ENCODE data around the gene ZC3H18. TPM values are rescaled to one million over a fixed set of nuclear protein-coding genes. Genes with fewer than 3 reads are reported as not detected.

The ZC3H18 gene
- total RNA-seq, 6 experiments from 2014 or later = 8.7 to 22.8 (median 16.4) TPM

DNA sequence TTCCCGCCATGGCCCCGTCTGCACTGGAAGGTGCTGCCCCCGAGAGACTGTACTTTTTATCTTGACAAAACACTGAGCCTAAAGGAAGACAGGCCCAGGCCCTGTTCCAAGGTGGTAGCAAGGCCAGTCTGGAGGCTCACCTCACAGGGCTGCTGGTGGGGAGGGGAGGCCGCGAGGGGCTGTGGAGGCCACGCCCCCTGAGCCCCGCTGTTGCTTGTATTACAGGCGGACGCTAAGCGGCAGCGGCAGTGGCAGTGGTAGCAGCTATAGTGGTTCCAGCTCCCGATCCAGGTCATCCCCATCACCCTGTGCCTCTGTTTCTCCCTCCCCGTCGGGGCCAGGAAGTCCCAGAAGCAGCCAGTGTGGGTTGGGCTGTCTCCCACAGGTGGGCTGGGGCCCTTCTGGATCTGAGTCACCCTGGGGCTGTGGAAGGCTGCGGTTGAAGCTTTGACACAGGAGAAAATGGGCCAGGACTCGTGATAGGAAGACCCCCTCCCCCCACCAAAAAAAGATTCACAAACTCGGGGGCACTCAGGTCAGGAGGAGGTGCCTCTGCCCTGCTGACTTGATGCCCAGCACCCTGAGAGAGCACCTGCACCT is 54.9 kb downstream of the ZC3H18 start:
- Histone ChIP-seq H3K4me3 (no peak overlapping the region), H3K27ac (no peak overlapping the region), H3K4me1 (peaks cover 0 to 4% (median 0%) of the 10 kb centered on the region in 4 donors), H3K36me3 (peaks cover 0 to 49% (median 12%) of the 10 kb centered on the region in 4 donors), H3K27me3 (no peaks in the 10 kb centered on the region), H3K9me3 (no peaks in the 10 kb centered on the region)
- WGBS (ENCODE audit: insufficient coverage, low coverage, low lambda C conversion rate, missing lambda C conversion rate) = 61% methylated on average over 4 of the region's 17 CpGs
- DNase-seq (no peak), ATAC-seq (no peak)
- no peak for TF ChIP-seq POLR2A (IDR thresholded peaks at IDR 0.05)
- TF ChIP-seq, protein P1, sequence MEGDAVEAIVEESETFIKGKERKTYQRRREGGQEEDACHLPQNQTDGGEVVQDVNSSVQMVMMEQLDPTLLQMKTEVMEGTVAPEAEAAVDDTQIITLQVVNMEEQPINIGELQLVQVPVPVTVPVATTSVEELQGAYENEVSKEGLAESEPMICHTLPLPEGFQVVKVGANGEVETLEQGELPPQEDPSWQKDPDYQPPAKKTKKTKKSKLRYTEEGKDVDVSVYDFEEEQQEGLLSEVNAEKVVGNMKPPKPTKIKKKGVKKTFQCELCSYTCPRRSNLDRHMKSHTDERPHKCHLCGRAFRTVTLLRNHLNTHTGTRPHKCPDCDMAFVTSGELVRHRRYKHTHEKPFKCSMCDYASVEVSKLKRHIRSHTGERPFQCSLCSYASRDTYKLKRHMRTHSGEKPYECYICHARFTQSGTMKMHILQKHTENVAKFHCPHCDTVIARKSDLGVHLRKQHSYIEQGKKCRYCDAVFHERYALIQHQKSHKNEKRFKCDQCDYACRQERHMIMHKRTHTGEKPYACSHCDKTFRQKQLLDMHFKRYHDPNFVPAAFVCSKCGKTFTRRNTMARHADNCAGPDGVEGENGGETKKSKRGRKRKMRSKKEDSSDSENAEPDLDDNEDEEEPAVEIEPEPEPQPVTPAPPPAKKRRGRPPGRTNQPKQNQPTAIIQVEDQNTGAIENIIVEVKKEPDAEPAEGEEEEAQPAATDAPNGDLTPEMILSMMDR (IDR thresholded peaks at IDR 0.05) = no peak
- intact Hi-C loops (cut with DNase I) = no loop called here

GRCh38 chr16:88626646-88627045 is 56.4 kb downstream of the ZC3H18 start:
- peaks cover 0 to 63% (median 21%) of the 10 kb centered on the region in 4 donors for H3K36me3 ChIP-seq
- WGBS (ENCODE audit: insufficient coverage, low coverage, low lambda C conversion rate, missing lambda C conversion rate) = 93% methylated on average over 9 of the region's 9 CpGs
- no peaks in the 10 kb centered on the region for H3K27me3 ChIP-seq
- ATAC-seq (no peak), DNase-seq (no peak)
- no peak overlapping the region for H3K4me3 ChIP-seq
- no peak overlapping the region for H3K27ac ChIP-seq
- H3K4me1 ChIP-seq = peaks cover 0 to 4% (median 0%) of the 10 kb centered on the region in 4 donors
- TF ChIP-seq POLR2A (IDR thresholded peaks at IDR 0.05) = no peak
- TF ChIP-seq, protein P1 (IDR thresholded peaks at IDR 0.05) = no peak
- intact Hi-C loops (cut with DNase I) = no loop called here
- H3K9me3 ChIP-seq = no peaks in the 10 kb centered on the region

DNA sequence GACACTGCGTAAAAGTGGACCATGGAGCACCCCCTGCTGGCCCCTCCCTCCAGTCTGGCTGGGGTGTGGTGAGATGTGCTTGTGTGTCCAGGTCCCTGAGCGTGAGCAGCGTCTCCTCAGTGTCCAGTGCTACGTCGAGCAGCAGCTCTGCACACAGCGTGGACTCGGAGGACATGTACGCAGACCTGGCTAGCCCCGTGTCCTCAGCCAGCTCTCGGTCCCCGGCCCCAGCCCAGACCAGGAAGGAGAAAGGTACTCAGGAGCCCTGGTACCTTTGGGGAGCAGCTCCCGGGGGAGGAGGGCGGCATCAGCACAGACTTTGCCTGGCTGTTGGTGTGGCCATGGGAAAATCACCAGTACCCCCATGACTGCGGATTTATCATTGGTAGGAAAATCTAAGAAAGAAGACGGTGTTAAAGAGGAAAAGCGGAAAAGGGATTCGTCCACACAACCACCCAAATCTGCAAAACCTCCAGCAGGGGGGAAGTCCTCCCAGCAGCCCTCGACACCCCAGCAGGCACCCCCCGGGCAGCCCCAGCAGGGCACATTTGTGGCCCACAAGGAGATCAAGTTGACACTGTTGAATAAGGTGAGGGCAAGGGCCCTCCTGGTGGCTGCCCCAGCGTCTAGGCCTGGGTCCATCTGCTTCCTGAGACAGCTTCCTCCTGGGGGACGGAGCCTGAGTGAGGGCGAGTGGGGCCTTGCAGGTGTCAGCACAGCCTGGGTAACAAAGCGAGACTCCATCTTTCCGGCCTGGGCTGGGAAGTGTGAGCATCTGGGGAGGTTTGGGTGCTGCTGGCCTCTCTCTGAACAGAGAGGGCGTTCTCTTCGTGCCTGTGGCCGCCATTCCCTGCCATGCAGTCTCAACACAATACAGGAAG is 57.6 kb downstream of the ZC3H18 start:
- intact Hi-C loops (cut with DNase I) = no loop called here
- H3K27me3 ChIP-seq = no peaks in the 10 kb centered on the region
- ATAC-seq = no peak
- no peak overlapping the region for H3K4me3 ChIP-seq
- WGBS (ENCODE audit: insufficient coverage, low coverage, low lambda C conversion rate, missing lambda C conversion rate) = 89% methylated on average over 7 of the region's 27 CpGs
- H3K36me3 ChIP-seq = peaks cover 0 to 62% (median 17%) of the 10 kb centered on the region in 4 donors
- H3K9me3 ChIP-seq = no peaks in the 10 kb centered on the region
- H3K4me1 ChIP-seq = peaks cover 0 to 4% (median 0%) of the 10 kb centered on the region in 4 donors
- no peak for DNase-seq
- TF ChIP-seq POLR2A (IDR thresholded peaks at IDR 0.05) = no peak
- TF ChIP-seq, protein P1 (IDR thresholded peaks at IDR 0.05) = no peak
- no peak overlapping the region for H3K27ac ChIP-seq

DNA sequence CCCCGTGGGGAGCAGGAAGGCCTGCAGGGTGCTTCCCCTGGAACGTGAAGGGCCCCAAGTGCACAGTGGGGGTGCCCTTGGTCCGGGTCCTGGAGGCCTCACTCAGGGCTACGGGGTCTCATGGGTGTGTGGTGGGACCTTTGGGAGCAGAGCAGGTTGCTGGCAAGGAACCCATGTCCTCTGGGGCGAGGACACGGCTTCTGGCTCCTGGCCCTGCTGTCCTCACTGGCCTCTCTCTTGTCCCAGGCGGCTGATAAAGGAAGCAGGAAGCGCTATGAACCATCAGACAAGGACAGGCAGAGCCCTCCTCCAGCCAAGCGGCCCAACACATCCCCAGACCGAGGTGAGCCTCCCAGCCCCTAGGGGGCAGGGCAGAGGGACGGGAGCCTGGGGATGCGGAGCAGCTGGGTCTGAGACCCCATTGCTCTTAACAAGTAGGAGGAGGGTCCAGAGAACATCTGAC is 58.3 kb downstream of the ZC3H18 start:
- WGBS (ENCODE audit: insufficient coverage, low coverage, low lambda C conversion rate, missing lambda C conversion rate) = 57% methylated on average over 1 of the region's 12 CpGs
- no peak for TF ChIP-seq POLR2A (IDR thresholded peaks at IDR 0.05)
- TF ChIP-seq, protein P1 (IDR thresholded peaks at IDR 0.05) = peak in 3 of 4 donors; percentile 39 to 41 (median 40)
- no peaks in the 10 kb centered on the region for H3K27me3 ChIP-seq
- intact Hi-C loops (cut with DNase I) = no loop called here
- H3K9me3 ChIP-seq = no peaks in the 10 kb centered on the region
- peaks cover 0 to 55% (median 14%) of the 10 kb centered on the region in 4 donors for H3K36me3 ChIP-seq
- H3K4me1 ChIP-seq = peaks cover 0 to 4% (median 0%) of the 10 kb centered on the region in 4 donors
- no peak for DNase-seq
- peak; percentile 72 to 78 (median 76) for ATAC-seq
- H3K4me3 ChIP-seq = no peak overlapping the region
- H3K27ac ChIP-seq = no peak overlapping the region

Data from right lobe of liver (tissue), 6 donors.